HG03045 (cell line): Measurements from ENCODE around the gene C7orf57.
A peak's percentile ranks its signal among the peaks of the same experiment; 100 is the strongest.

Source experiments
- ATAC-seq: cut with Tn5 transposase; IDR thresholded peaks from one replicate; pipeline ENCODE4 v1.9.1; 2021; ENCODE audit warnings: mild to moderate bottlenecking, moderate library complexity; ENCODE audit not compliant: unreplicated experiment

The C7orf57 gene

DNA sequence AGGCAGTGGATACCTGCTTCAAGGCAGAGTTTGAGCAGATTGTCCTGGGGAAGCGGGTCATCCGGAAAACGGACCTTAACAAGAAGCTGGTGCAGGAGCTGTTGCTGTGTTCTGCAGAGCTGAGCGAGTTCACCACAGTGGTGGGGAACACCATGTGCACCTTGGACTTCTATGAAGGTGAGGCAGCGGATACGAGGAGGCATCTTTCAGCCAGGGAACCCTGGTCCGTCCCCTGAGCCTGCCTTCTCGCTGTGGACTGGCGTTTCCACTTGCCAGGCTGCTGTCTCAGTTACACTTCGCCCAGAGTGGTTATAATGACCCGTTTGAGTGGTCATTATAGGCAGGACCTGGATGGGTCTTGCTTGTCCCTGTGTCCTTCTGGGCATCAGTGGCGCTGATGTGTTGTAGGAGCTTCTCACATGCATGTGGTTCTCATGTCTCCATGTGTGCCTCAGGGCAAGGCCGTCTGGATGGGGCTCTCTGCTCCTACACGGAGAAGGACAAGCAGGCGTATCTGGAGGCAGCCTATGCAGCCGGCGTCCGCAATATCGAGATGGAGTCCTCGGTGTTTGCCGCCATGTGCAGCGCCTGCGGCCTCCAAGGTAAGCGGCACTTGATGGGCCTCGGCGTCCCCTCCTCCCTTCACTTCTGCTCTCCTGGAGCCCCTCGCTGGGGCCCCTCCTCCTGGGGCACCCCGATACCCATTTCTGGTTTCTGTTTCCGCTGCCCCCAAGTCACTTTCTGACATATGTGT lies 71.7 kb downstream of the C7orf57 start:
- no peak for ATAC-seq

GRCh38 chr7:48107926-48108472 lies 72.7 kb downstream of the C7orf57 start:
- no peak for ATAC-seq

DNA sequence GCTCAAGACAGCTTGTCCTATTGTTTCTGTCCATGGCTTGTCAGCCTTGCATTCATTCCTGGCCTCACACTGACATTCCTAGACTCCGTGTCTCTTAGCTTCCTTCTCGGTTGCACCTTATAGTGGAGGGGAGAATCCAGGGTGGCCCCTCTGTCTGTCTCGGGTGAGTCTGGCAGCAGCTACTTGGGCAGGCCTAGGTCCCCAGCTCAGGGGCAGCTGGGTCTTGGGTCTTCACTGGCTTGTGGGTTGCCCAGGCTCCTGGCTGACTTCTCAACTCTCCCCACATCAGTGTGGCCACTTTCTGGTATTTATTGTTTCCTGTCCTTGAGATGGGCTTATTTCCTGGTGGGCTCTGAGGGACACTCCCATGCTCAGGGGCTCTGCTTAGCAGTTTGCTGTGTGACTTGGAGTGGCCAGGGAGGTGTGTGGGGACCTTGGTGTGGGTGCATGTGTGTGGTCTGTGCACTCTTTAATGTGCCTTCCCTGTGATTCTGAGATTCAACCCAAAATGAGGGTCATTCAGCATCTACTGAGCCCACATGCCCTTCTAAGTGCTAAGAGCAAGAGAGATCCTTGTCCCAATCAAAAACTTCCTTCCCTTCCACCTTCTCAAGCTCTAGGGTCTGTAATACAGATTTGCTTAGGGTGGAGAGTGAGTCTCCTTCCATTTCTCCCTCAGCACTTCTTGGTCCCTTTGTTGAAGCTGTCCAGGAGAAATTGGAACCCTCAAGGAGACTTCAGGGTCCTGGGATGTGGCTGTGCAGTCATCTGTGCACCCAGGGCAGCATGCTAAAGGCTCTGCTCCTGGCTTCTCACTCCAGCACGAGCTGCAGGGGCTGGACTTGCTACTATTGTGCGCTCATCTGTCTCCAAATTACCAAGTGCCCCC lies 73.9 kb downstream of the C7orf57 start:
- no peak for ATAC-seq

GRCh38 chr7:48109848-48110663 lies 74.7 kb downstream of the C7orf57 start:
- peak; percentile 88 for ATAC-seq

DNA sequence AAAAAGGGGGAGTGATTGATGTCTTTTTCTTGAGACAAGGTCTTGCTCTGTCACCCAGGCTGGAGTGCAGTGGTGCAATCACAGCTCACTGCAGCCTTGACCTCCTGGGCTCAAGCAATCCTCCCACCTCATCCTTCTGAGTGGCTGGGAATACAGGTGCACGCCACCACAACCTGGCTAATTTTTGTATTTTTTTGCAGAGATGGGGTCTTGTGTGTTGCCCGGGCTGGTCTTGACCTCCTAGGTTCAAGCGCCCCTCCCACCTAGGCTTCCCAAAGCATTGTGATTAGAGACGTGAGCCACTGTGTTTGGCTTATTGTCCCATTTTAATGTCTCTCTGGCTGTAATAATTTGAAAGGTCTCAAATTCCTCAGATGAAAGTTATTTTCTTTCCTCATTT lies 75.5 kb downstream of the C7orf57 start:
- no peak for ATAC-seq
